PC-3 (cell line): ENCODE data around the gene REEP6.

Experiments used
- CTCF ChIP-seq: fragments of 300-600 bp; sonication (generic); conservative IDR thresholded peaks from 2 replicates; pipeline ENCODE4 v1.5.1; 2017; ENCODE audit warnings: antibody characterized with exemption, low read depth, mild to moderate bottlenecking, low read length
- EZH2phosphoT487 ChIP-seq: fragments of 300-600 bp; sonication (generic); IDR thresholded peaks from 2 replicates; pipeline ENCODE4 v1.6.1; 2018; ENCODE audit warnings: mild to moderate bottlenecking, antibody characterized with exemption, low read length, borderline replicate concordance

DNA sequence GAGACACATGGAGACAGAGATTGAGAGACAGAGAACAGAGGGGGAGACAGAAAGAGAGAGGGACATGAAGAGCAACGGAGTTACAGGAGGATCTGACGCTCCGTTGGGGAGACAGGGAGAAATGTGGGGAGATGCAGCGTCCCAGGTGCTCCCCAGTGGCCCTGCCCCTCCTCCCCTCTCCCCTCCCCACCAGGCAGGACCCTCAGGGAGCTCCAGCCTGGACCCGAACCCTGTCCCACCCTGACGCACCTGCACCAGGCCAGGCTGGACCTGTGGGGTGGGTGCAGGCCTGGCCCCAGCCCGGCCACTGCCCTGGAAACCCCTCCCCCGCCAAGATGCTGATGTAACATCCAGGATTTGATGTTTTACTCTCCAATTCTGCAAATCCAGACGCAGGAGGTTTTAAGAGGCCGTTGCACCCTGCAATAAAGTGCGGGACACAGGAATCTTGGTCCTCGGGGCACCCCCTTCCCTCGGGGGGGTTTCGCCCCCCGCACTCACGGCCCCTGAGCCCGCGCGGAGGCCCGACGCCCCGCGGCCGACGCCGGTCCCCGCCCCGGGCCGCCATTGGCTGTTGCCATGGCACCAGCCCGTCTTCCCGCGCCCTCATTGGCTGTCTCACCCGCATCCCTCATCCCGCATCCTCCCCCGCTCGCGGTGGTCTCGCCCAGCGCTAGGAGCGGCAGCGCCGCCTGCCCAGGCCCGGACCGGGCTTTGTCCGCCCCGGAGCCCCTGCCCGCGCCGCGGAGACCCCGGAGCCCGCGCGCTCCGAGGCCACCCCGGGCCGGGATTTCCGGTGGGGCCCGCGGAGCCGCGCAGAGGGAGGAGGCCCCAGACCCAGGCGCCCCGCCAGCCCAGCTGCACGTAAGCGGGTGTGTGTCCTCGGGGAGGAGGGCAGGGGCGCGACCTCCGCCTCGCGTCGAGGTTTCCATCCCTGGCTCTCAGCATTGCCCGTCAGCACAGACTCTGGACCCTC is 41.2 kb upstream of the REEP6 start, which contains the start of gene APC2:
- TF ChIP-seq EZH2phosphoT487 (no peak), CTCF (no peak)
